ENCODE results near the gene SRRM5. TPM values are rescaled to one million over a fixed set of nuclear protein-coding genes. Genes with fewer than 3 reads are reported as not detected.
A peak's percentile ranks its signal among the peaks of the same experiment; 100 is the strongest.

The SRRM5 gene
- total and polyA plus RNA-seq, 4 donors = 0.22 to 0.49 (median 0.31) TPM; not detected in 1

GRCh38 chr19:43631491-43631890 is 19.6 kb downstream of the SRRM5 start:
- 86 to 91% methylated on average over 5 of the region's 5 CpGs for WGBS, 2 donors
- no peak for DNase-seq

GRCh38 chr19:43633520-43633919 is 21.6 kb downstream of the SRRM5 start:
- DNase-seq (no peak), ATAC-seq (ENCODE audit: insufficient read depth, low FRiP score) (no peak)
- no peaks in the 10 kb centered on the region for H3K9me3 ChIP-seq (ENCODE audit: control insufficient read depth in 4 of 4, insufficient read depth in 3 of 4, low read length in 3 of 4)
- WGBS, 2 donors = 88 to 91% methylated on average over 4 of the region's 4 CpGs
- H3K4me3 ChIP-seq = no peak overlapping the region
- no peak for TF ChIP-seq CTCF (IDR thresholded peaks at IDR 0.05; ENCODE audit: control extremely low read depth, extremely low read depth)
- no peak overlapping the region for H3K9ac ChIP-seq (ENCODE audit: insufficient read depth in 1 of 2, low read length in 2 of 2)
- H3K27ac ChIP-seq (ENCODE audit: low read depth in 1 of 2, low read length in 1 of 2) = no peak overlapping the region
- peaks cover 0 to 11% (median 0%) of the 10 kb centered on the region in 5 donors for H3K4me1 ChIP-seq (ENCODE audit: control insufficient read depth in 5 of 5, insufficient read depth in 5 of 5, low read length in 5 of 5)
- no peaks in the 10 kb centered on the region for H3K36me3 ChIP-seq (ENCODE audit: control insufficient read depth in 4 of 4, insufficient read depth in 4 of 4, low read length in 4 of 4)
- peaks cover 0 to 9% (median 8%) of the 10 kb centered on the region in 3 donors for H3K27me3 ChIP-seq (ENCODE audit: control insufficient read depth in 3 of 3, insufficient read depth in 3 of 3, low read length in 2 of 3)

More at GRCh38 chr19:43631491-43631890, 19.6 kb downstream of the SRRM5 start:
- TF ChIP-seq CTCF (IDR thresholded peaks at IDR 0.05; ENCODE audit: control extremely low read depth, extremely low read depth) = no peak
- Histone ChIP-seq H3K36me3 (ENCODE audit: control insufficient read depth in 4 of 4, insufficient read depth in 4 of 4, low read length in 4 of 4) (no peaks in the 10 kb centered on the region), H3K27me3 (ENCODE audit: control insufficient read depth in 3 of 3, insufficient read depth in 3 of 3, low read length in 2 of 3) (peaks cover 0 to 2% (median 0%) of the 10 kb centered on the region in 3 donors), H3K9me3 (ENCODE audit: control insufficient read depth in 4 of 4, insufficient read depth in 3 of 4, low read length in 3 of 4) (no peaks in the 10 kb centered on the region), H3K4me1 (ENCODE audit: control insufficient read depth in 5 of 5, insufficient read depth in 5 of 5, low read length in 5 of 5) (peaks cover 0 to 11% (median 2%) of the 10 kb centered on the region in 5 donors), H3K4me3 (no peak overlapping the region), H3K9ac (ENCODE audit: insufficient read depth in 1 of 2, low read length in 2 of 2) (no peak overlapping the region), H3K27ac (ENCODE audit: low read depth in 1 of 2, low read length in 1 of 2) (no peak overlapping the region)
- no peak for ATAC-seq (ENCODE audit: insufficient read depth, low FRiP score)

GRCh38 chr19:43634068-43634467 is 22.2 kb downstream of the SRRM5 start:
- ATAC-seq (ENCODE audit: insufficient read depth, low FRiP score) (no peak), DNase-seq (no peak)
- H3K27ac ChIP-seq (ENCODE audit: low read depth in 1 of 2, low read length in 1 of 2) = no peak overlapping the region
- peaks cover 0 to 15% (median 13%) of the 10 kb centered on the region in 3 donors for H3K27me3 ChIP-seq (ENCODE audit: control insufficient read depth in 3 of 3, insufficient read depth in 3 of 3, low read length in 2 of 3)
- no peaks in the 10 kb centered on the region for H3K36me3 ChIP-seq (ENCODE audit: control insufficient read depth in 4 of 4, insufficient read depth in 4 of 4, low read length in 4 of 4)
- no peak for TF ChIP-seq CTCF (IDR thresholded peaks at IDR 0.05; ENCODE audit: control extremely low read depth, extremely low read depth)
- no peaks in the 10 kb centered on the region for H3K9me3 ChIP-seq (ENCODE audit: control insufficient read depth in 4 of 4, insufficient read depth in 3 of 4, low read length in 3 of 4)
- peak overlapping the region in 1 of 2 donors; percentile 55 for H3K9ac ChIP-seq (ENCODE audit: insufficient read depth in 1 of 2, low read length in 2 of 2)
- 89% methylated on average over 5 of the region's 5 CpGs for WGBS, 2 donors
- H3K4me1 ChIP-seq (ENCODE audit: control insufficient read depth in 5 of 5, insufficient read depth in 5 of 5, low read length in 5 of 5) = peaks cover 0 to 11% (median under 1%) of the 10 kb centered on the region in 5 donors
- H3K4me3 ChIP-seq = no peak overlapping the region

GRCh38 chr19:43634506-43634871 is 22.6 kb downstream of the SRRM5 start:
- H3K4me3 ChIP-seq = no peak overlapping the region
- WGBS, 2 donors = 53 to 61% methylated on average over 5 of the region's 5 CpGs

More at GRCh38 chr19:43634506-43634871, 22.6 kb downstream of the SRRM5 start:
- Histone ChIP-seq H3K9me3 (ENCODE audit: control insufficient read depth in 4 of 4, insufficient read depth in 3 of 4, low read length in 3 of 4) (no peaks in the 10 kb centered on the region), H3K27me3 (ENCODE audit: control insufficient read depth in 3 of 3, insufficient read depth in 3 of 3, low read length in 2 of 3) (peaks cover 0 to 17% (median 13%) of the 10 kb centered on the region in 3 donors), H3K27ac (ENCODE audit: low read depth in 1 of 2, low read length in 1 of 2) (no peak overlapping the region), H3K4me1 (ENCODE audit: control insufficient read depth in 5 of 5, insufficient read depth in 5 of 5, low read length in 5 of 5) (peaks cover 0 to 11% (median 2%) of the 10 kb centered on the region in 5 donors), H3K9ac (ENCODE audit: insufficient read depth in 1 of 2, low read length in 2 of 2) (peak overlapping the region in 1 of 2 donors; percentile 55), H3K36me3 (ENCODE audit: control insufficient read depth in 4 of 4, insufficient read depth in 4 of 4, low read length in 4 of 4) (no peaks in the 10 kb centered on the region)
- peak; percentile 41 to 52 (median 46) for DNase-seq
- TF ChIP-seq CTCF (IDR thresholded peaks at IDR 0.05; ENCODE audit: control extremely low read depth, extremely low read depth) = no peak
- no peak for ATAC-seq (ENCODE audit: insufficient read depth, low FRiP score)

Measured in lung (tissue), 12 donors.